Ecto neural progenitor cell (in vitro differentiated cells): ENCODE results near the gene CREB3L2.
A peak's percentile ranks its signal among the peaks of the same experiment; 100 is the strongest.

Experiments used
- DNase-seq: peaks from one replicate; pipeline ENCODE4 v3.0.0-alpha.2; 2018; ENCODE audit warnings: low spot score

Gene CREB3L2

DNA sequence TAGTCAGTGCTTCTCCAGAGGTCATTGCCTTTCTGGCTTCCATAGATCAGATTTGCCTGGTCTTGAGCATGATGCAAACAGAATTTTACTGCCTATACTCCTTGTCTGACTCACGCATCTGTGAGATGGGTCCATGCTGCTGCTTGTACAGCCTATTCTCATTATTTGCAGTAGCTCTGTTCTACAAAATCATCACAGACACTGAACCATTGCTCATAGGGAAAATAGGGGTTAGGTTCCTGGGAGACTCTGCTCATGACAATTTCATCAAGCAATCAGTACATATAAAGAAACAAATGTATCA is 7.4 kb upstream of the CREB3L2 start:
- DNase-seq, result no peak

DNA sequence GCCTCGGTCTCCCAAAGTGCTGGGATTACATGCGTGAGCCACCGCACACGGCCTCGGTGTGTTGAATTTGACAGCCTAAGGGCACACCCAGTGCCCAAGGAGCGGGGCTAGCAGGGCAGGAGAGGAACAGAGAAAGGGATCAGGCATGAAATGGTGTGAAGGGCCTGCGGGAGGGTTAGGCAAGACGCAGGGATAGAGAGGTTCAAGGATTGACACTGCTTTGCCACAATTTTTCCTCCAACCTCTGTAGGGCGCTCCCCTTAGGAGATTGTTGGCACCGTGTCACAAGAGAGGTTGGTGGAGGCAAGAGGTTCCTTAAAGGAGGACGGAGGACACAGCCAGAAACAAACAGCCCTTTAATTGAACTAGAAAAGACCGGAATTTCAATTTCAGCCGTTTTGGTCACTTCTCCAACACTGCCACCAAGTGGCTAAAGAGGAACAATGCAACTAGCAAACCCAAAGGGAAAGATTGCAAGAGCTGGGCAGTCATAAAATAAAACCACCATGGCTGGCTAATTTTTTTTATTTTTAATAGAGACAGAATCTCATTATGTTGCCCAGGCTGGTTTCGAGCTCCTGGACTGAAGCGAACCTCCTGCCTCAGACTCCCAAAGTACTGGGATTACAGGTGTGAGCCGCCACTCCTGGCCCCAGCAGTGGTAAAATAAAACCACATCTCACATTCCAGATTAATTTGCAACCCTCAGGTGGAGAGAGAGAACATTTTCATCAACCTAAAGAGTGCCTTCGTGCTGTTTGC is 6.9 kb upstream of the CREB3L2 start:
- DNase-seq, result peak; percentile 52

DNA sequence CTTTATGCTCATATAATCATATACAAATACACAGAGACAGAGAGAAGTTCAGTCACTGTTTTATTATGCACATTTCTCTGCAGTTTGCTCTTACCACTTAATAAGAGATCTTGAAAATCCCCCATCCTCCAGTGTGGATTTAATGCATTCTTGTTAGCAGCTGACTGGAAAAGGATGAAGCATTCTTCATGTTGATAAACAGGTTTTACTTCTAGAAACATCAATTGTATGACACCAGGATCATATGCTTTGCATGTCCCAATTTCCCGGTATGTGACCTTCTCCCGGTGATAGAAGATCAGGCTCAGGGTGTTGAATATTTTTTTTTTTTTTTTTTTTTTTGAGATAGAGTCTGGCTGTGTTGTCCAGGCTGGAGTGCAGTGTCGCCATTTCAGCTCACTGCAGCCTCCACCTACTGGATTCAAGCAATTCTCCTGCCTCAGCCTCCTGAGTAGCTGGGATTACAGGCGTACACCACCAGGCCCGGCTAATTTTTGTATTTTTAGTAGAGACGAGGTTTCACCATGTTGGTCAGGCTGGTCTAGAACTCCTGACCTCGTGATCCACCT is 6.2 kb upstream of the CREB3L2 start:
- no peak for DNase-seq

DNA sequence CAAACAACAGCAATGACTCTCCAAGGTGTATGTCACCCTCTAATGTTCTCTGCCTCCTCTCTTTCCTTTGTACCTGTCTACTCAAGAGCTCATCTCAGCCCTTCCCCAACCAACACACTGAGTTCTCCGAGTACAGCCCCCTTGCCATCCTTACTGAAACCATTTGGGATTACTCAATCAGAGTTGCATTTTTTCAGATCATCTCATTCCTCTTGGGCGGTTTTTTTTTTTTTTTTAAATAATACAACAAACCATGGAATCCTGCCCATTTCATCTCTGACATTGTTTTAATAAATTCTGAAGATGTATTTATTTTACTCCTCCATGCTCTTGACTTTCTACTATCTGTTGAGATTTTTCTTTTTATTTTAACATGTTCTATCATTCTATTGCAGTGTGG is 4.2 kb upstream of the CREB3L2 start:
- DNase-seq, result no peak

DNA sequence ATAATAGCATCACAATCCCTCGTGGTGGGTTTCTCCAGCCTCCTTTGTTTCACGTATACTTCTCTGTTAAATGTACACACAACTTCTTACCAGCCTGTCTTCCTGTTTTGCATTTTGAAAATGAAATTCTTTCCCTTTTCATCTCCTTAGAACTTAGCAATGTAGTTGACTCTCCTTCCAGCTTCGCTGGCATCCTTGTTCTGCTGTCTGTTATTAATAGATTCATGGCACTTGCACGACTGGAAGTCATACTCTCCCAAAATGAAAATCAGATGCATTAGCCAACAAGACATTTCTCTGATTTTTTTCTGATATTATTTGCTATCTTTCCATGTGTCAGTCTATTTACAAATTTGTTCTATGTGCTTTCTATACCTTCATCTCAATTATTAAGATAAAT is 3.0 kb upstream of the CREB3L2 start:
- DNase-seq, result no peak

DNA sequence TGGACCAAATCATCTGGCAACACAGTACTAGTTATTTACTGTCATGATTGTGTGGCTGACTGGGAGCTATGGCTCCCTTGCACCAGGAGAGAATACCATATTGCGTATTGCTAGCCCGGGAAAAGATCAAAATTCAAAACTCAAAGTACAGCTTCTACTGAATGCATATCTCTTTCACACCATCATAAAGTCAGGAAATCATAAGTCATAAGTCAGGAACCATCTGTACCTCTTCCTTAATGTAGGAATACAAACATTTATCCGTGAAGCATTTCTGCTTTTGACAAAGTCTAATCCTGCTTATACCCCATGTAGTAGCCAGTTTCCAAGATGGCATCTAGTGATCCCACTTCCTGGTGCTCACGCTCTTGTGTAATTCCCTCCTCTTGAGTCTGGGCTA is 2.2 kb upstream of the CREB3L2 start:
- no peak for DNase-seq

DNA sequence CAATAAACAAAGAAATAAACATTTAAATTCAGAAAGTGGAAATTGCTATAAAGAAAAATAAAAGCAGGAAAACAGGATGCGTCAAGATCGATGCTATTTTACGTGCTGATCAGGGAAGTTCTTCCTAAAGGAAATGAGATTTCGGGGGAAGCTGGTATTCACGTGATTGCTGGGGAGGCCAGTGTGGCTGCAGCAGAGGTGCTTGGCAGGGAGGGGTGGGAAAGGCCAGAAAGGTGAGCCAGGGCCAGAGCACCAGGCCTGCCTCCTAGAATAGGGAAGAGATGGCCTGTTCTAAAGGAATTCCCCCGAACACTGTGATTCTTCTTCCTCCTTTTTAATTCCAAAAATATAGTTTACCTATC is 923 bp upstream of the CREB3L2 start:
- no peak for DNase-seq

DNA sequence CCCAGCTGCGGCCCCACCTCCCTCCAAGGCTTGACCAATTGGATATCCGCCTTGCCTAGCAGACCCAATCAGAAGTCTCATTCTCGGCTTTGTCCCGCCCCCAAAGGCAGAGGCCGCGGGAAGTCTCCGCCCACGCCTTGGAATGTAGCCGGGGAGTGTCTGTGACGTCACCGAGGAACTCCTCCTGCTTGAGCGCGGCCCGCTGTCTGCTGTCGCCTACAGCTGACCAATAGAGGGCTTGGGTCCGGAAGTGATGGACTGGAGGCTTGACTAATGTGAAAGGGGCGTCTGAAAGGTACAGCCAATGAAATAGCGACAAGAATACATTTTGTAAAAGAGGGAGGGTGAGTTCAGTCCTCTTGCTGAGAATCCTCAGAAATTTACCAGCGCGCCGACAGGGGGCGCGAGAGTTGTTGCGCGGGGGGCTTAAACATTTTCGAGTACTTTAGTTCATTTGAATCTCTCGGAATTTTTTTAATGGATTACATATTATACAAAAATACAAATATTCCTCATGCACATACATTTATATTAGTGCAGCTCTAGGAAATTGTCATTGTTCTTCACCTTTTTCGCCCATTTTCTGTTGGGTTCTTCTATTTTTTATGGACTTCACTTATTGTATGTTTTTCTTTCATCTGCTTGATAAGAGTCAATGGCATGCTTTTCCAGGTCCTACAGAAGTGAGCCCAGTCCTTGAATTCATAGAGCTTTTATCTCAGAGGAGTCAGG is 376 bp upstream of the CREB3L2 start:
- DNase-seq, result peak; percentile 99

DNA sequence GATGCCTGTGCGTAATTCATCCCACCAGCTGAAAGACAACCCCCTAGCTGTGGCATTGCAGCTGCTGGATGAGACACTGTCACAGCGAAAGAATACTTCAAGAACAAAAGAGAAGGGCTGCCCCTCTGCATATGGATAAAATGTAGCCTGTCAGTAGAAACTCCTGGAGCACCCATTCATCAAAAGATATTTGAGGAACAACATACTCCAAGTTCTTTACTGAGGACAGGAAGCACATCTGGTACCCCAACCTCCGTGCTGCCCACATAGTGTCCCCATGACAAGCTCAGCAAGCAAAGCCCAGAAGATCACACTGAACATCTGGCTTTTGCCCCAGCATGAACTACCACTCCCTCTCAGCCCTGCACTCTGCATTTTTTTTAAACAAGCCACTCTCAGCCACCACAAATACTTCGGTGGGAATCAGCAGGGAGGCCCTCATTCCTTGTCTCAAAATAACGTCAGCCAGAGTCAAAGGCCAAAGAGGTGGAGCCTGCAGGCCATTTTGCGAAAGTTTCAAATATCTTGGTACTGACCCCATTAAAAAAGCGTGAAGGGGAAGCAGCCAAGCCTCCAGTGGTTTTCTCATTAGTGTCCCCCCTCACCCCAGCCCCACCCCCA is 1.7 kb downstream of the CREB3L2 start:
- DNase-seq, result peak; percentile 77

DNA sequence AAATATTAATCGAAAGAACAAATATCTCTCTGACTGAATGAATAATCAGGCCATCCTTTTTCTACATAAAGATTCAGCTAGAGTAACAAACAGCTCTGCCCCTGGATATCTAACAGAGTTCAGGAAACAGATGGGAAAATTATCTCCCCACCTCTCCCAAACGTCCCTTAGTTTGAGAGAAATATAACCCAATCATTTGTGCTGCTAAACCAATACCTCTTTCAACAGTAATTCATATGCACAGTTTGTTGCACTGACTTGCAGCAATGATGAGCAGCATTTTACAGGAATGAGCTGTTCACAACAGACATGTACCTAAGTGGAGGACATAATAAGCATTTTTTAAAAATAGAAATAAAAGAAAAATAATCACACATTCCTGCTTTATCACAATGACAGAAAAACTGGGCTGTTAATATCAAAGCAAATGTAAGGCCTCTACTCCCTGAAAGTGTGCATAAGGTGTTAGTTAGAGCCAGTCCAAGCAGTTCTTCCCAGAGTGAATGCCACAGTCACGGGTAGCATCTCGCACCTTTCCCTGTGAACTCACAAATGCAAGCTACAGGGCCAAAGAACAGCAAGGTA is 2.3 kb downstream of the CREB3L2 start:
- DNase-seq, result no peak

DNA sequence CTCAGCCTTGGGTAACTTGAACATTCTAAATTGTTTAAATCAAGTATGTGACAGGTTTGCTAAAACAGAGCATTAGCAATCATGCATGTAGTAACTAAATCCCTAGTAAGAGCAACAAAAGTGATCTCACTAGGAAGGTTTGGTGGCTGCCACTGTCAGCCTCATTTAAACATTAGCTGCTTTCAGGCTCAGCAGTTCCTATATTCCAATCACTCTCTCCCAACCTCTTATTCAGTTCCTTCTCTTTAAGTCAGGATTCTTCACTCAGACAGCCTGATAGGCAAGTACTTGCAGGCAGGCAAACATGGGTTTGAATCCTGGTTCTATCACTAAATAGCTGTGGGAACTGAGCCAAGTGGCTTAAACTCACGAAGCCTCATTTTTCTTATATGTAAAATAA is 3.6 kb downstream of the CREB3L2 start:
- no peak for DNase-seq

DNA sequence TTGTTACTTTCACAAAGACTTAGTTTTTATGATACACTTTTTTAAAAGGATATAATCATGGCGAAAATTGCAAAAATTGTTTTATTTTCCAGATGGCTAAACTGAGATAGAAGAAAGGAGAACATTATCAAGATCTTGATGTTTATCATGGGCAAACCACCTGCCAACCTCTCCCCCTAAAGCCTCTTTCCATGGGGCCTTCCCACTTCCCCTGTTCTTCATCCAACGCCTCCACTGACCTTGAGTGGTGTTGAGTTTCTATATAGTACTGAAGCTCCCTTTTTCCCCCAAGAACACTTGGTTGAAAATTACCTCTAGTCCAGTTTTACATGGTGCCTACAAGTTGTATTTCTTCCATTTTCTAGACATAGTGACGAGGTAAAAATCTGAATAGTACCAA is 5.0 kb downstream of the CREB3L2 start:
- DNase-seq, result no peak

DNA sequence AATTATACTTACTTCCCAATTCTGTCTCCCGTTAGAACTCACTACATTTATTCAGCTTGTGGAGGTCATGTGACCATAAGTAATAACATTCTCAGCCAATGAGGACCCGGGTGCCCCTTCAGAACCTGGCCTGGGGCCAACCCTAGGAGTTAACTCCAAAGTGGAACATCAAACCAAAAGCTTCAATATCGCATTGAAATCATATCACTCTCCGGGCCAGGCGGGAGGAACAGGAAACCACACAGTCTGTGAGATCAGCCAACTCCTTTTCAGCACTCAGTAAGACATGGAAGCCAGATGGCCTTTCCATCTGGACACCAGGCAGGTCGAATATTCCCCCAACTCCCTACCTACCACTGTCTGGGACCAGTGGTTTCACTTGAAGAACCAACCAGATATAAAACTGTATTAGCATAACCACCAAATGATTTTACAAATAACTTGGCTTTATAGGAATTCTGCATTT is 5.5 kb downstream of the CREB3L2 start:
- DNase-seq, result no peak

DNA sequence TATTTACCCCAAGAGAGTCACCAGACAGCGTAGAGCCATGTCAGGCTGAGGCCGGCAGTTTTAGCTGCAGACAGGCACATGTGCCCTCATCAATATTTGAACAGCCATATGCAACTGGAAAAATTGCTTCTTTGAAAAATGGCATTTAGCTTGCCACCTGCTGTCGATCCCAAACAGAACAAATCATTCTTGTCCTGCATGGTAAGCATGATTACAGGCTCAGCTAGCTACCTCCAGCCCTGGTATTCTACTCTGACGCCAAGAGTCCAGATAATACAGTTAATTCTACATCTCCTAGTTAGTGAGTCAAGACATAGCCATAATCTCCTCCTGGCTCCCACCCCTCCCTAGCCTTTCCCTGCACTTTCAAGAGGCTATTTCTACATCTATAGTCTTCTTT is 7.7 kb downstream of the CREB3L2 start:
- no peak for DNase-seq

DNA sequence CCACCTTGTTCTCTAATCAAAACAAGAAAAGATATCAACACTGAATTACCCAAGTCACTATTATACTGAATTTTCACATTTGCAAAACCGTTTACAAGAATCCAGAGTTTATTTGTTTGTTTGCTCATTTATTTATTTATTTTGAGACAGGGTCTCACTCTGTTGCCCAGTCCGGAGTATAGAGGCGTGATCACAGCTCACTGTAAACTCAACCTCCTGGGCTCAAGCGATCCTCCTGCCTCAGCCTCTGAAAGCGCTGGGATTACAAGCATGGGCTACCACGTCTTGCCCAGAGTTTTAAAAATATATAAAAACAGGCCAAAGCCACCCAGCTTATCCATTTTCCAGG is 8.5 kb downstream of the CREB3L2 start:
- DNase-seq, result no peak

DNA sequence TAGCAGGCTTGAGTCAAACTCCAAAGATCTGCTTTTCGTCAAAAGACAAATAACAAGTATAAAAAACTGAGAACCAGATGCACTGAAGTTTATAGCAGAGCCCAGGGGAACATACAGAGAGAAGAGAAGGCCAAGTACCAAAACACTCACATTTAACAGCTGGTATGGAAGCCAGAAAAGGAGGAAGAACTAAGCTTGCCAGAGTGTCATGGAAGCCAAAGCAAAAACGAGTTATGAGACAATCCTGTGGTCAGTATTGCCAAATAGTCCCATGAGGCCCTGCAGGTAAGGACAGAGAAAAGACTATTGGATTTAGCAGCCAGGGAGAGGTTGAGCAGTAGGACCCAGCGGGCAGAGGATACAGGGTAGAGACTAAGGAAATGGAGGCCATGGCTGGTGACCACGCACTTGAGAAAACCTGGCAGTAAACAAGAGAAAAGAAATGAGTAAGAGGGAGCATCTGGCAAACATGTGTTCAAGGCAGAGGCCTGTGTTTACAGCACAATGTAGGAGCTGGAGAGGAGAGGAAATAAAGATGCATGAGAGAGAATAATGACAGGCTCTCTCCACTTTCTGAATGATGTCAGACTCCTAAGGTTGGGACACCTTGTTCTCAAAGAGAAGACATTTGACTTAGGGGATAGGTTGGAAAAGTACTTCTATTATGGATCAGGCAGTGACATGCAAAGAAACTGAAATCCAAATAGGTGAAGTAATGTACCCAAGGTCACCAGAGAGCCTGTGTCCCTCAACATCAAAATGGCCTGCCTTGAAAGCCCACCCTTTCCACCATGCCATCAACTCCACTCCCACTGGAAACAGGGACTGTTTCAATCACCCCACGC is 9.1 kb downstream of the CREB3L2 start:
- no peak for DNase-seq

DNA sequence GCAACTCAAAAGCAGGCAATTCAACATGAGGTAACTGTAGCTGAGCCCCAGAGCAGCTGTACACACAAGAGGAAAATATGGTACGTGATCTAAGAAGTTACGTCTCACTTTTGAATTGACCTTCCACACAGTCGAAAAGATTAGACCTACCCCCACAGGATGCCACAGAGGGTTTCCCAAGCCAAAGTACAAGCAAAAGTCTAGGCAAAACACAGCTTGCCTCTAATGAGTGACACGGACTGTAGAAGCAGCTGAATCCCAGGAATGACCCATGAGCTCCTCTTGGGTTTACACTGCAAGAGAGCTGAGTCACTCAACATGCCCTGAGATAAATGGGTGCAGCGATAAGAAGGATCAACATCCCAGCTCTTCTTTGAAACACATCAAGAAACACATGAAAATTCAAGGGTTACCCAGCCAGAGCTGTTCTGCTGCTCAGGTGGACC is 9.8 kb downstream of the CREB3L2 start:
- DNase-seq, result no peak

DNA sequence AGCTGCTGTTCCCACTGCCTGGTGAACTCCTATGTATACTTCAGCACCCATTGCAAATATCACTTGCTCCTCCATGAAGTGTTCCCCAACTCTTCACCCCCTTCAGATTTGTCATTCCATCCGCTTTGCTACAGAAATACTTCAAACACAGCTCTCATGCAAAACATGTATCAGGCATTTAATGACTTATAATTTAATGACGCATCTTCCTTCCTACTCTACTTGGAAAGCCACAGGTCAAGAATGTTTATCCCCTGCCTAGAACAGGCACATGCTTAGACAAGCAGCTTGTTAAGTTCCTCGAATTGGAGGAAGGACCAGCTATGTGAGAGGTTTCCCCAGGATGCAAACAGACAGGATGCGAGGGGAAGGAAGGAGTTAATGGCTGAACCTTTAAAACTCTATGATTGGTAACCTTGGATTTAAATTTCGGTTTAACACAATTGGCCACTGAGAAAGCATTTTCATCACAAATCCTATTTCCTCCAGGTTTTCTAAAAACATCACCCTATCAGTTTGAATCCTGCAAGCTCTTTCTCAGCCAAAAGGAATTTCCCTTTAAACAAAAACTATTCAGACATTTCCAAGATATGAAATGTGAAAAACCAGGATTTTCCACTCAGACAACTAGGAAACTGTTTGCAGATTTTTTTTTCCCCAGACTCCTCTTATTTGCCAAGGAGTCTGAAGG is 11.5 kb downstream of the CREB3L2 start:
- no peak for DNase-seq

DNA sequence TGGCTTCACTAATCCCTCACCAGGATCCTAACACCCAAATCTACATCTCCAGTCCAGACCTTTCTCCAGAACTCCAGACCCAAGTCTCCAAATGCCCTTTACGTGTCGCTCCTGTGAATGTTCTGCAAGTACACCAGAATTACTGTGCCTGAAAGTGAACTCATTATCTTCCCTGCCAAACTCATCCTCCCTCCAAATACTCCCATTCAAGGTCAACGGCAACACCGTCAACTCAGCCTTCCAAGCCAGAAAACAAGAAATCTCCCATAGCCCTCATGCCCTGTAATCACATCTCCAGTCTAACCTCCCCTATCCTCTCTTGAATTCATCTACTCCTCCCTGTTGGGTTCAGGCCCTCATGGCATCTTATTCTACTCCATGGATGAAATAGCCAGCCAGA is 12.3 kb downstream of the CREB3L2 start:
- DNase-seq, result no peak

DNA sequence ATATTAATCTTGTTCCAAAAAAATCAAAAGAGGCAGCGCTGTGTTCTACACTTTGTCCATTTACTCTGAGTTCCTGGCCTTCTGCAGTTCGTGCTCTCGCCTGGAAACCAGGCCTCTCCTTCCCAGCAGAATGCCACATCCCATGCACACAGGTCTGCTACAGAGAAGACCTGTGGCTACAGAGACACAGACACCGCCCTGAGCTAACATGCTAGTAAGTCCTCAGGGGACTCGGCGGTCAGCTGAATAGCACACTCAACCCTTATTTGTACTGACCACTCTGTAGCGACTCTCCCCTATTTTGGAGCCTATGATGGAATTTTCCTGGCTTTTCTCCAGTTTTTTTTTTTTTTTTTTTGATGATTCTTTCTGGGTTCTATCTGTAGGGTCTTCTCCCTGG is 12.8 kb downstream of the CREB3L2 start:
- DNase-seq, result no peak

DNA sequence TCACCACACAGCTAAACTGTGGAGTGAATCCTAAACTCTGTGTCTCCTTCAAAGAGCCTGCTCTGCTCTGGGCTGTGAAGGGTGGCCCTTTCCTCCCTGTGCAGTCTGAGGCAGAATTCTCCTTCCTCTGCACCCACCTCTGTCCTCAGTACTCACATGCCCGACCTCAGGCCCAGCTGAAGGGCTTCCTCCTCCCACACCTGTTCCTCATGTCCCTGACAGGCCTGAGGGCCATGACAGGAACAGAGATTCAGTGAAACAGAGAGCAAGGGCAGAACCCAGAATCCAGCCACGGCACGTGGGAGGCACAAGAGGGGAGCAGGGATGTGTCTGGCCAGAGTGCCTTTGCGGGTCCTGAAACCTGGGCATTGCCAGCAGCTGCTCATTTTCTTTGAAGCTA is 13.9 kb downstream of the CREB3L2 start:
- DNase-seq, result no peak
